ENCODE results near the gene RUVBL1. TPM values are rescaled to one million over a fixed set of nuclear protein-coding genes. Genes with fewer than 3 reads are reported as not detected.

The RUVBL1 gene
- total RNA-seq, 1 donor, result 50.6 TPM

GRCh38 chr3:128076483-128077201 lies 47.0 kb downstream of the RUVBL1 start:
- peak overlapping the region; percentile 28 for H3K4me3 ChIP-seq (ENCODE audit: low read depth, low read length)
- no peak for DNase-seq (ENCODE audit: low read depth)
- TF ChIP-seq, protein P1, sequence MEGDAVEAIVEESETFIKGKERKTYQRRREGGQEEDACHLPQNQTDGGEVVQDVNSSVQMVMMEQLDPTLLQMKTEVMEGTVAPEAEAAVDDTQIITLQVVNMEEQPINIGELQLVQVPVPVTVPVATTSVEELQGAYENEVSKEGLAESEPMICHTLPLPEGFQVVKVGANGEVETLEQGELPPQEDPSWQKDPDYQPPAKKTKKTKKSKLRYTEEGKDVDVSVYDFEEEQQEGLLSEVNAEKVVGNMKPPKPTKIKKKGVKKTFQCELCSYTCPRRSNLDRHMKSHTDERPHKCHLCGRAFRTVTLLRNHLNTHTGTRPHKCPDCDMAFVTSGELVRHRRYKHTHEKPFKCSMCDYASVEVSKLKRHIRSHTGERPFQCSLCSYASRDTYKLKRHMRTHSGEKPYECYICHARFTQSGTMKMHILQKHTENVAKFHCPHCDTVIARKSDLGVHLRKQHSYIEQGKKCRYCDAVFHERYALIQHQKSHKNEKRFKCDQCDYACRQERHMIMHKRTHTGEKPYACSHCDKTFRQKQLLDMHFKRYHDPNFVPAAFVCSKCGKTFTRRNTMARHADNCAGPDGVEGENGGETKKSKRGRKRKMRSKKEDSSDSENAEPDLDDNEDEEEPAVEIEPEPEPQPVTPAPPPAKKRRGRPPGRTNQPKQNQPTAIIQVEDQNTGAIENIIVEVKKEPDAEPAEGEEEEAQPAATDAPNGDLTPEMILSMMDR (IDR thresholded peaks at IDR 0.05; ENCODE audit: insufficient read depth, low read length), result no peak

DNA sequence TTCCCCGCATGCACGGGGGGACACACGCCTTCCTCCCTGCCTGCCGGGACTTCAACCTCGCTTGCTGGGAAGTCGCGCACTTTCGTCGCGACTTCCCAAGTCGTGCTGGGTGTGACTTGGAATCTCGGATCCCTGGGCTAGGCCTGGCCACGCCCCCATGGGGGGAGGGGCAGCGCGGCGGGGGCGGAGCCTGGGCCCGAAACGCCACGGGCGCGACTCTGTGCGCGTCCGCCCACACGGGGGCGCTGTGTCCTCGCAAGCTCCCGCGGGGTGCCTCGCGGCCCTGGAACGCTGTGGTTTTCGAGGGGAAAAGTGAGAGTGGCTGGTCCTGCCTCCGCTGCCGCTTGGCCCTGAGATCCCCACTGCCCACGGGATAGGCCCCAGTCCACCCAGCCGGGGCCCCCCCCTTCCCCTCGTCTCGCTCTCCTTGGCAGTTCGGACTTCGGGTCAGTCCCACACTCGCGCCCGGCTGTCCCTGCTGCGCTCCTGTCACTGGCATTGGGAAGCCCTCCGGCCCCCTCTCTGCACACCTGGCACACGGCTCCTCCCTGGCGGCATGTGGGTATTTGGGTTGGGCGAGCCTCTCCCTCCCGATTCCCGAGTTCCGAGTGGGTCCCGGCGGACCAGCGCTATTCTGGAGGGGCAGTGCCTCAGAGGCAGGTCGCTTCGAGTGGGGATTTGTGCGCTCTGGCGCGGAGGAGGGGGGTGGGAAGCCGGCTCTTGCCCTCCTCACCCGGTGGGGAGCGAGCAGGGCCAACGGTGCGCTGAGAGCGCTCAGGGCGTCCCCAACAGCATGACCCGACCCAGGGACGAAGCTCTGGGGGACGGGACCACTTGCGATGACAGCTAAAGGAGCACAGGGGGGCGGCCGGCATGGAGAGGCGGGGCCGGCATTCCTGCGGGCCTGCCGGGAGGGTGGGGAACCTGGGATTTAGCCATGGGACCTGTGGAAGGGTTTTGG lies 47.8 kb downstream of the RUVBL1 start:
- H3K4me3 ChIP-seq (ENCODE audit: low read depth, low read length), result peak overlapping the region; percentile 51
- TF ChIP-seq, protein P1 (IDR thresholded peaks at IDR 0.05; ENCODE audit: insufficient read depth, low read length), result peak; percentile 73
- DNase-seq (ENCODE audit: low read depth), result peak; percentile 87

- H3K4me3 ChIP-seq (ENCODE audit: low read depth, low read length), result peak overlapping the region; percentile 25
- TF ChIP-seq, protein P1 (IDR thresholded peaks at IDR 0.05; ENCODE audit: insufficient read depth, low read length), result no peak
- DNase-seq (ENCODE audit: low read depth), result no peak
Observed at GRCh38 chr3:128074851-128075521, 48.6 kb downstream of the RUVBL1 start.

DNA sequence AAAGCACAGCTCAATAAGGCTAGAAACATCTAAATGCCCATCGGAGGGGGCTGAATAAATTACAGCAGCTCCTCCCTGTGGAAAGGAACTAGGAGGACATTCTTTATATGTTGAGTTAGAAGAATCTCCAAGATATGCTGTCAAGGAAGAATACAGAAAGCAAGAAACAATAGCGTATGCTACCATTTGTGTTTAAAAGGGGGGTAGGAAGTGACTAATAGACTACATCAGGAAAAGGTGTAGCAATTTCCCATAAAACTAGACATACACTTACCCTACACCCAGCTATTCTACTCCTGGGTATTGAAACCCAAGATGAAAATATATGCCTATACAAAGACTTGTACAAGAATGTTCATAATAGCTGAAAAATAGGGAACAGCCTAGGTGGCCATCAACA lies 49.8 kb downstream of the RUVBL1 start:
- TF ChIP-seq, protein P1 (IDR thresholded peaks at IDR 0.05; ENCODE audit: insufficient read depth, low read length), result no peak
- H3K4me3 ChIP-seq (ENCODE audit: low read depth, low read length), result no peak overlapping the region
- peak; percentile 56 for DNase-seq (ENCODE audit: low read depth)

DNA sequence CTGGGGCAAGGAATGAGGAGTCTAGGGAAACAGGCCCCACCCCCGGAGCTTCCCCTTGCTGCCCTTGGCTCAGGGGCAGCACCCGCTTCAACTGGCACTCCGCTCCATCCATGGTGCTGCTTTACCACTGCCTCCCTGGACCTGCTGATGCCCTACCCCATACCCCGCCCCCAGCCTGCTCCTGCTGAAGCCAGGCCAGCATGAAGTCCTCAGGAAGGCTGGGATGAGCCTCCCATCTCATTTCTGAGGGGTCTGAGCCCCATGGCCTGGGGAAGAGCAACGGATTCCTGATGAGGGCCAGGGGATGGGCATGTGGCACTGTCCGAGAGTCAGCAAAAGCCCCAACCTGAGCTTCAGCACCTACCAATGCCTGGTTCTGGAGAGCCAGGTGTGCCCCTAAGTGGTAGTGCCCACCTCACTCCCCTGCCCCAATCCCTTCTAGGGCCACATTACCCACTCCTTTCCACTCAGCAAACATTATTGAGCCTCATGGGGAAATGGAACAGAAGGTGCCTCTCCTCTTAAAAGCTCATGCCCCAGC lies 50.4 kb downstream of the RUVBL1 start:
- no peak for DNase-seq (ENCODE audit: low read depth)
- no peak overlapping the region for H3K4me3 ChIP-seq (ENCODE audit: low read depth, low read length)
- TF ChIP-seq, protein P1 (IDR thresholded peaks at IDR 0.05; ENCODE audit: insufficient read depth, low read length), result no peak

DNA sequence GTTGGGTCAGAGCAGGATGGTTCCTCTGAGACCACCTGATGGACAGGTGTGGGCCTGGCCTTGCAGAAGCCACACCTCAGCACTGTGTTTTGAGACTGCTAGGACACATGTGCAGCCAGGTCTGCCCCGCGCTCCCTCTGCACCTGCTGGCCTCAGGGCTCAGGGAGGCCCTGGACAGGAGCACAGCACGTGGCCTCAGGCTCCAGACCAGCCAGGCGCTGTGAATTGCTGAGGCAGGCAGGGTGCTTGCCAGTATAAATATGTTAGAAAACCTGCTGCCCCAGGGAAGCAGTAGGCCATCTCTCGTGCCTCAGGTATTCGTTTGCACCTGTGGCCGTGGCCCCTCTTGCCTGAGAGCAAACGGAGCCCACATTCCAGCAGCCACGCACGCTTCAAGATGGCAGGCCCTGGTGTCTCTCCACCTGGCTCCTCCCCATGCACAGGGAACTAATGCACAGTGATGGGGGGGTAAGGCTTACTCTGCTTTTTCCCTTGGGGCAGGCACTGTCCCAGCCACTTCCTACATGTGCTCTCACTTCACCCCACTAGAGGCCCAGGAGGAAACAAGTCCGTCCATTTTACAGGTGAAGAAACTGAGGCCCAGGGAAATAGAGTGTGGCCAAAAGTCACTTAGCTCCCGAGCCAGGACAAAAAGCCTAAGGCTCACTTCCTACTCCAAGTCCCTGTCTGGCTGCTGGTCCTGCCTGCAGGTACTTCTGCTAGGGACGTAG lies 51.0 kb downstream of the RUVBL1 start:
- TF ChIP-seq, protein P1 (IDR thresholded peaks at IDR 0.05; ENCODE audit: insufficient read depth, low read length), result no peak
- DNase-seq (ENCODE audit: low read depth), result no peak
- no peak overlapping the region for H3K4me3 ChIP-seq (ENCODE audit: low read depth, low read length)

Data from fibroblast of the aortic adventitia (primary cell).